Measurements from ENCODE around the gene PAX8.
A peak's percentile ranks its signal among the peaks of the same experiment; 100 is the strongest.

The PAX8 gene

GRCh38 chr2:113202305-113203216, 76.2 kb downstream of the PAX8 start:
- DNase-seq: no peak

- DNase-seq: no peak
These were observed 77.0 kb downstream of the PAX8 start for GRCh38 chr2:113201496-113202304.

DNA sequence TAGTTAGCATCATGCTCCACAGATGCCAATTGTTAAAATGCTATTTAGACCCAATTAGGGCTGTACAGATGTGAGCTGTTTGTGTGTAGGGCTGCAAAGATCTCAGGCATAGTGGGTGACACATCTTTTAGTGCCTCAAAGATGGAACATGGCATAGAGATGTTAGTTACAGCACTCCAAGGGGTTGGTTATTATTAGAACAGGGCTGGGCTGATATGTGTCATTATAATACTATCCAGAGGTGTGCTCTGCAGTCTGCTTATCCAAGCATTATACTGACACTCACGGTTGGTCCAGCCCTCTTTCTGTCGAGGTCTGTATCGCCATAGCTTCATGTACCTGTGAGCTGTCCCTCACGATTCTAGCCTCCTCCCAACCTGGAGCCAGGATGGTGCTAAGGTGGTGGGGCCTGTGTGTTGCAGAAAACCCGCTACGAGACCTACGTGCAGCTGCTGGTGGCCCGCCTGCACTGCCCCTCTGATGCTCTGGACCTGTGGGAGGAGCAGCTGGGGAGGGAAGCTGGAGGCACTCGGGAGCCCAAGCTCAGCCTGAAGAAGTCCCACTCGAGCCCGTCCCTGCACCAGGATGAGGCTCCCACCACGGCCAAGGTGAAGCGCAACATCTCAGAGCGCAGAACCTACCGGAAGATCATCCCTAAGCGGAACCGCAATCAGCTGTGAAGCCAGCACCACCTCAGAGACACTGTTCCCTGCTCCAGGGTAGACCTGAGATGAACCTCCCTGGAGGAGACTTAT, 77.8 kb downstream of the PAX8 start:
- DNase-seq: no peak

GRCh38 chr2:113200236-113200635, 78.5 kb downstream of the PAX8 start:
- no peak for DNase-seq

DNA sequence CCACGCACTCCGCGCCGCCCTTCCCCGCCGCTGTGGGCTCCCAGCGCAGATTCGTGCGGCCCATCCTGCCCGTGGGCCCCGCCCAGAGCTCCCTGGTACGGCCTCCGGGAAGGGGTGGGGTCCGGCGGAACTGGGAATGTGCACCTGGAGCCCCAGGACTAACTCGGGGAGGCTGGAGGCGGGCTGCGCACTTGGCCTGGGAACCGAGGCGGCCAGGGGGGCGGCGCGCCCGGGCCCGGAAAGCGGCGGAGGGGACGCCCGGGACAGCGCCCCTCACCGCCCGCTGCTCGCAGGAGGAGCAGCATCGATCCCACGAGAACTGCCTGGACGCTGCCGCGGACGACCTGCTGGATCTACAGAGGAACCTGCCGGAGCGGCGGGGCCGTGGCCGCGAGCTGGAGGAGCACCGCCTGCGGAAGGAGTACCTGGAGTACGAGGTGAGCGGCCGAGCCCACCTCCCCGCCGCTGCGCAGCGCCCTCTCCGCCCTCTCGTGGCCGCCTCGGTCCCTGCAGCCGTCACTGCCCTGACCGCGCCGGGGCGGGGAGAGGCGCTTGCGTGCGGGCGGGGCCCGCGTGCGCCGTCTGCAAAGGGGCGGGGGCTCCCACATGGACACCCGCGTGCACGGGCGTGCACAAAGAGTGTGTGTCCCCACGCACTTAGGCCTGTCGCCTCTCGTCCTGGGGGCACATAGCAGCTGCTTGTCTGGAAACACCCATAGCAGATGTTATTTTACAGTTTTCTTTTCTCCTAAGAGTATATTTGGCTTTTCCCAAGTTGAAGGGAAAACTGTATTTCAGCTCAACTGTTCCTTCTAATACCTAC, 79.7 kb downstream of the PAX8 start:
- peak; percentile 76 to 82 for DNase-seq

- DNase-seq: no peak
These were observed 80.5 kb downstream of the PAX8 start for GRCh38 chr2:113198048-113198789.

DNA sequence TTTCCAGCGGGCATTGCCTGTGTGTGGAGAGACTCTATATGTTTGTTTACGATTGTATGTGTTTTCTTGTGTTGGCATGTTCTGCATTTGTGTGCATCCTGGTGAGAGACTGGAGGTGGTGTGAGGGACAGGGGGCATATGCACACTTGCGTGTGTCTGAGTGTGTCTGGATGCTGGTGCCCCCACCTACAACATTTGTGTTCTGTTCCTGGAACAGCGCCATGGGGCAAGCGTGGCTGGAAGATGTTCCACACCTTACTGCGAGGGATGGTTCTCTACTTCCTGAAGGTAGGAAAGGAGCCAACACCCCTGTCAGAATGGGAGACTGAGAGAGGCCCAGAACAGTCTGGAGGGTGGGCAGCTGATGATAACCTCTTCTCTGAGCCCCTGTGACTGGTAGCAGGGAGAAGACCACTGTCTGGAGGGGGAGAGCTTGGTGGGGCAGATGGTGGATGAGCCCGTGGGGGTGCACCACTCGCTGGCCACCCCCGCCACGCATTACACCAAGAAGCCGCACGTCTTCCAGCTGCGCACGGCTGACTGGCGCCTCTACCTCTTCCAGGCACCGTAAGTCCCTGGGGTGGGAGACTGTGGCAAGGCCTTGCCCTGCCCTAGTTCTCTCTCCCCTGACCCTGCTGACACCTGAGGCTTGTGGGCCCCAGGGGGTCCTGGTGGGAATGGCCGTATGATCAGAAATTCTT, 81.2 kb downstream of the PAX8 start:
- DNase-seq: no peak

DNA sequence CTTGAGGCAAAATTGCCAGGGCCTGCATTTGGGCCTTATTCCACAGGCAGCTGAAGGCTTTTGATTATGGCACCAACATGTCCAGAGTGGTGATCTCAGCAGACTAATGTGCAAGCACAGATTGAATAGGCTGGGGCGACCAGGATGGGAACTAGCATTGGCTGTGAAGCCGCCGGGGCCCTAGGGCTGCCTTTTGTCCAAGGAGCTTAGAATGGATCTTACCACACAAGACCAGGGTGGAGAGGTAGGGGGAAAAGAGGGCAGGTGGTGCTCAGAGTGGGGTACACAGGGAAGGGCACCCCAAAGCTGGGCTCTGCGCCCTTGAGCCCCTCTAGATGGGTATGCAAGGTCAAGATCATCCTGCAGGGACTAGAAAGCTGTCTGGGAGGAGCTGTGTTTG, 81.9 kb downstream of the PAX8 start:
- DNase-seq: no peak

DNA sequence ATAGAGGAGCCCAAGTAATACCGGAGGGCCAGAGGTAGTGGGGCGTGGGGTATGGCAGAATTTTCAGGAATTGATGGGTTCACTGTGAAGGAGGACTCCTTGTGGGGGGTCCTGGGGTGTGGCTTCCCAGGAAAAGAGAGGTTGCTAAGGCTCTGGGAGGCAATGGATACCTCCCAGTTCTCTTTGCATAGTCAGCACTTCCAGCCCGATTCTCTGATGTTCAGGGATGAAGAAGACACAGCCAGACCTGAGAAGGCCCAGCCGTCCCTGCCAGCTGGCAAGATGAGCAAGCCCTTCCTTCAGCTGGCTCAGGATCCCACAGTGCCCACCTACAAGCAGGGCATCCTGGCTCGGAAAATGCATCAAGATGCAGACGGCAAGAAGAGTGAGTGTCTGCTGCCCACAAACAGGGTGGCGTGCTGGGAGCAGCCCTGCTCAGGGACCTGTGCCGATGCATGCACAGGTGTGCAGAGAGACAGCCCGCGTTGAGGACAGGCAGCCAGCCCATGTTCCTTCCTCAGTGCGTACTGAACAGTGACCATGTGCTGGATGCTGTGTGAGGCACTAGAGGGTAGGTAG, 82.7 kb downstream of the PAX8 start:
- no peak for DNase-seq

DNA sequence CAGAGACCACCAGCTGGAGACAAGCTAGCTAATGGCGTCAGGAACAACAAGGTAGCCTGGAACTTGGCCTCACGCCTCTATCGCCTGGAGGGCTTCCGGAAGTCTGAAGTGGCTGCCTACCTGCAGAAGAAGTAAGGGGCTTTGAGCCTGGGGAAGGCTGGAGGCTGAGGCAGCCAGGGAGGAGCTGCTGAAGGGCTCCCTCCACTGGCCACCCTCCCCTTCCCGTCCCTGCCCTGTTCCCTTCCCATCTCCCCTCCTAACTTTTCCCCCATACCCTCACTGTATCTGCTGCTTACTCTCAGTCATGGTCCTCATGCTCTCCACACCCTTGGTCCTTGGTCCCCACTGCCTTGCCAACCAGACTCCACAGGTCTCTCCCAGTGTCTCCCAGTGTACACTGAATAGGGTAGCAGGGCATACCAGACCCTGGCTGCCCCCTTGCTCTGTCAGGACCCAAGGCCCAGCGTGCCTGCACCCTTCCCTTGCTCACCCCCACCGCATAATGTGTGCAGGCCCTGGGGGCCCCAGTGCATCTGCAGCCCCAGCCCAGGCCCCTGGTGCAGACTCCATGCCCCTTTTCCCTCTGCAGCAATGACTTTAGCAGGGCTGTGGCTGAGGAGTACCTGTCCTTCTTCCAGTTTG, 86.1 kb downstream of the PAX8 start:
- no peak for DNase-seq

DNA sequence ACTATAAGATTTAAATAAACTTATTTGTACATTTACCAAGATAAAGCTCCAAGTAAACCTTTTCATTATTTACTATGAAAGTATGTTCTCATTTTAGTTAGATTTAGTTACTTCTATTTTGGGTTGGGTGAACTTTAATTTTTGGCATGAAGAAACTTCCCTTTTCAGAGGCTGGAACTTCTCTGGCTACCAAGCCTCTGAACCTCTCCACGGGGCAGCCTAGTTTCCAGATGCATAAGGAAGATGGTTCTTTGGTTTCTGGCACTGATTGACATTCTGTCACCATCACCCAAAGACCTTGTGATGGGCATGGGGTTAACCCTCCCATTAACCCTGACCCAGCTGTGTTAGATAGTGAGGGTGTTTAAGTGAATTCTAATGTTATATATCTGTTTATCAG, 87.8 kb downstream of the PAX8 start:
- no peak for DNase-seq

DNA sequence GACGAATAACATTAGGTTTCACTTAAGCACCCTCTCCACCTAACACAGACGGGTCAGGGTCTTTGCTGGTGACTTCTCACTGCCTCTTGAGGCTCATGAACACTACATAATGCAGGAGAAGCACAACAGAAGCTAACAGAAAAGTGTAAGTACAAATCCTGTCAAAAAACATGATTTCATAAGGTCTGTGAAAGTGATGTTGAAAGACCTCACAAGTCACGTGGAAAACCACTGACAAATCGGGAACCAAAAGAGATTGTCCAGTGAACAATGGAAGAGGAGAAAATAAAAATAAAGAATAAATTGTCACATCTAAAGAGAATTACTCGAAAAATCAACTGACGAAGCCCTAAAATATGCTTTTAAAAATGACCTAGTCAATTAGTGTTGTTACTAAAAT, 91.0 kb downstream of the PAX8 start:
- DNase-seq: no peak

- no peak for DNase-seq
These were observed 92.3 kb downstream of the PAX8 start for GRCh38 chr2:113186433-113186796.

DNA sequence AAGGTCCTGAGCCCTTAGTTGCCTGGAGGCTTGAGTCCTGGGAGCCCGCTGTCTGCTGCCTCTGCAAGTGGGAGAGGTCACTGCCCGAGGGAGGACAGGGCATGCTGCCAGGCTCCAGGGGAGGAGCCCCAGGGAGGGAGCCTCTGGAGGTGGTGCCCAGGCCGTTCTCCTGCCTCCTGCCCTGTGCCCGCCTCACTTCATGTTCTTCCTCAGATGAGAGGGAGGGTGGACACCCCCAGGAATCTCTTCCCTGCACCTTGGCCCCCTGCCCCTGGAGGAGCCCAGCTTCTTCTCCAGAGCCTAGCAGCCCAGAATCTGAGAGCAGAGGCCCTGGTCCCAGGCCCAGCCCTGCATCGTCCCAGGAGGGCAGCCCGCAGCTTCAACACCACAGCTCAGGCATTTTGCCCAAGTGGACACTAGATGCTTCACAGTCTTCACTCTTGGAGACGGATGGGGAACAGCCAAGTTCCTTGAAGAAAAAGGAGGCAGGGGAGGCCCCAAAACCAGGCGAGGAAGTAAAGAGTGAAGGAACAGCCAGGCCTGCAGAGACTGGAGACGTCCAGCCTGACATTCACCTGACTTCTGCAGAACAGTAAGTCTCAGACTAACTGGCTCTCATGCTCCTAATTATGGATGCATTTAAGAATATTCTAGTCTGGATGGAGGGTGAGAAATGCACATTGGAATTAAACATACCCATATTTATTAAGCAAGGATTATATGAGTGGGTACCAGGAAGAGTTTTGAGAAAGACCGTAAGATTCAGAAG, 92.9 kb downstream of the PAX8 start:
- DNase-seq: no peak

DNA sequence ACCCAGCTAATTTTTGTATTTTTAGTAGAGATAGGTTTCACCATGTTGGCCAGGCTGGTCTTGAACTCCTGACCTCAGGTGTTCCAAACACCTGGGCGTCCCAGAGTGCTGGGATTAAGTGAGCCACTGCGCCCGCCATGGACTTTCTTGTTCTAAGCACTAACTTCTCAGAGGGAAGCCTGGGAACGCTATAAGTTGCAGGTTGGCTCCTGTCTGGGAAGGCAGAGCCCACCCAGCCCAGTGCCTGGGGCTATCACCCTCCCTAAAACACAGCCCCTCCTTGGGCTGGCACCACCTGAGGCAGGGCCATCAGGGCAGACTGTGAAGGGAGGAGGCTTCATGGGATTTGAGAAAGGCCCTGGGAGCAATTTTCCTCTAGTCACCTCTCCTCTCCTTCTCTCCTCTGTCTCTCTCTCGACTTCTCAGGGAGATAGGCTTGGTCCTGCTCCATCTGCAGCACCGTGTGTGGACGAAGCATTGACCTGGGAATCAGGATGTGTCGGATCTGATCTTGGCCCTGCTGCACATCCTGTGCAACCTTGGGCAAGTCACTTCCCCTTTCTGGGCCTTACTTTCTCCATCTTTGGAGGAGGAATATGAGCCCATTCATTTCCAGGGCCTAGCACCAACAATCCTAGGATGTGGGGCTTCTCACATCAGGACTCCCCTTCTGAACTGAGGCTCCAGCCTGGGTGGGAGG, 94.0 kb downstream of the PAX8 start:
- DNase-seq: no peak

GRCh38 chr2:113183703-113184102, 95.0 kb downstream of the PAX8 start:
- DNase-seq: no peak

GRCh38 chr2:113183264-113183663, 95.5 kb downstream of the PAX8 start:
- no peak for DNase-seq

DNA sequence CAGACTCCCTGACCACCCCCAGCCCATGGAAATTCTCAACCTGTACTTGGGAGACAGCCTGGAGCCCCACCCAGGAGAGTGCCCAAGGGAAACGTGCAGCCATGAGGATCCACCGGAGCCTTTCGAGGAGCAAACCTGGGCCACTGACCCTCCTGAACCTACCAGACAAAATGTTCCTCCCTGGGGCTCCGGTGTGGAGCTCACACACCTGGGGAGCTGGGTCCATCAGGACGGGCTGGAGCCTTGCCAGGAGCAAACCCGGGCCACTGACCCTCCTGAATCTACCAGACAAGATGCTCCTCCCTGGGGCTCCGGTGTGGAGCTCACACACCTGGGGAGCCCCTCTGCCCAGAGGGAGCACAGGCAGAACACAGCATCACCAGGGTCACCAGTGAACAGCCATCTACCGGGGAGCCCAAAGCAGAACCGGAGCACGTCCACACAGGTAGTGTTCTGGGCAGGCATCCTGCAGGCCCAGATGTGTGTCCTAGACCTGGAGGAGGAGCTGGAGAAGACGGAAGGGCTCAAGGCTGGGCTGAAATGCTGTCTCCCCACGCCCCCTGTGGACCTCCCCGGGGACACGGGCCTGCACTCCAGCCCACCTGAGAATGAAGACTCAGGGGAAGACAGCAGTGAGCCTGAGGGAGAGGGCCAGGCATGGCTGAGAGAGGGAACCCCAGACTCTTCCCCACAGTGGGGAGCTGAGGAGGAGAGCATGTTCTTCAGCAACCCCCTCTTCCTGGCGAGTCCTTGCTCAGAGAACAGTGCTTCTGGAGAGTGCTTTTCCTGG, 96.1 kb downstream of the PAX8 start:
- no peak for DNase-seq
